Stomach smooth muscle (tissue), 2 donors: ENCODE measurements around the gene SNX5.
A peak's percentile ranks its signal among the peaks of the same experiment; 100 is the strongest.

Source experiments
- H3K27ac ChIP-seq: one replicate; pipeline ENCODE4 v1.7.0; 2013; ENCODE audit warnings: mild to moderate bottlenecking, low read length, inconsistent platforms
- H3K27me3 ChIP-seq, 2 donors: one replicate each; pipeline ENCODE4 v1.7.0; 2013; ENCODE audit warnings: low read length in 2 of 2; ENCODE audit not compliant: insufficient read depth in 2 of 2, control insufficient read depth in 1 of 2
- H3K36me3 ChIP-seq, 2 donors: one replicate each; pipeline ENCODE4 v1.7.0; 2013; ENCODE audit warnings: low read length in 2 of 2; ENCODE audit not compliant: control insufficient read depth in 2 of 2, insufficient read depth in 2 of 2
- H3K4me1 ChIP-seq: one replicate; pipeline ENCODE4 v1.7.0; 2013; ENCODE audit warnings: low read length; ENCODE audit not compliant: control insufficient read depth, insufficient read depth
- H3K4me3 ChIP-seq, 2 donors: one replicate each; pipeline ENCODE4 v1.7.0; 2013; ENCODE audit warnings: low read length in 2 of 2
- H3K9ac ChIP-seq, 2 donors: one replicate each; pipeline ENCODE4 v1.7.0; 2013; ENCODE audit warnings: low read length in 2 of 2, mild to moderate bottlenecking in 1 of 2
- H3K9me3 ChIP-seq, 2 donors: one replicate each; pipeline ENCODE4 v1.7.0; 2013; ENCODE audit warnings: low read length in 2 of 2; ENCODE audit not compliant: control insufficient read depth in 2 of 2
- donor health status: healthy.
- donor health status: Pancreatic carcinoma.

Gene SNX5

DNA sequence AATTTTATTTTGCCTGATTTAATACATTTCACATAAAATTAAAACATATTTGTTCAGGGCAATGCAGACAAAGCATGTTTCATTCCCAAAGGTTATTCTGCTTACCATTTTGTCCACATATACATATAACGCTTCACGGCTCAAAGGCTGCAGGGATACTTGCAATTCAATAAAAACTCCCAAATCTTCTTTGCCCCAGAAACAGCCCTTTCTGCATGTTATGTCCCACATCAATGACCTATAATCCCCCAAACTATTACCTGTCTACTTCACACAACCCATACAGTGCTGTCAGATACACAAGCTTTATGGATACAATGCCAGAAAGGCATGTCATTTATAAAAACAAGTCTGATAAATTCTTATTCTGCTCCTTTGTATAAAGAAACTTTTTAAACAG is 20.2 kb downstream of the SNX5 start:
- Histone ChIP-seq H3K9ac (no peak overlapping the region), H3K36me3 (peaks cover 57 to 70% of the 10 kb centered on the region in 2 donors), H3K27ac (no peak overlapping the region), H3K27me3 (no peaks in the 10 kb centered on the region), H3K4me3 (no peak overlapping the region), H3K4me1 (no peaks in the 10 kb centered on the region), H3K9me3 (no peaks in the 10 kb centered on the region)

GRCh38 chr20:17947474-17947815 is 21.1 kb downstream of the SNX5 start:
- no peak overlapping the region for H3K9ac ChIP-seq
- no peaks in the 10 kb centered on the region for H3K4me1 ChIP-seq
- no peaks in the 10 kb centered on the region for H3K27me3 ChIP-seq
- H3K4me3 ChIP-seq = no peak overlapping the region
- no peak overlapping the region for H3K27ac ChIP-seq
- no peaks in the 10 kb centered on the region for H3K9me3 ChIP-seq
- H3K36me3 ChIP-seq = peaks cover 54 to 72% of the 10 kb centered on the region in 2 donors

DNA sequence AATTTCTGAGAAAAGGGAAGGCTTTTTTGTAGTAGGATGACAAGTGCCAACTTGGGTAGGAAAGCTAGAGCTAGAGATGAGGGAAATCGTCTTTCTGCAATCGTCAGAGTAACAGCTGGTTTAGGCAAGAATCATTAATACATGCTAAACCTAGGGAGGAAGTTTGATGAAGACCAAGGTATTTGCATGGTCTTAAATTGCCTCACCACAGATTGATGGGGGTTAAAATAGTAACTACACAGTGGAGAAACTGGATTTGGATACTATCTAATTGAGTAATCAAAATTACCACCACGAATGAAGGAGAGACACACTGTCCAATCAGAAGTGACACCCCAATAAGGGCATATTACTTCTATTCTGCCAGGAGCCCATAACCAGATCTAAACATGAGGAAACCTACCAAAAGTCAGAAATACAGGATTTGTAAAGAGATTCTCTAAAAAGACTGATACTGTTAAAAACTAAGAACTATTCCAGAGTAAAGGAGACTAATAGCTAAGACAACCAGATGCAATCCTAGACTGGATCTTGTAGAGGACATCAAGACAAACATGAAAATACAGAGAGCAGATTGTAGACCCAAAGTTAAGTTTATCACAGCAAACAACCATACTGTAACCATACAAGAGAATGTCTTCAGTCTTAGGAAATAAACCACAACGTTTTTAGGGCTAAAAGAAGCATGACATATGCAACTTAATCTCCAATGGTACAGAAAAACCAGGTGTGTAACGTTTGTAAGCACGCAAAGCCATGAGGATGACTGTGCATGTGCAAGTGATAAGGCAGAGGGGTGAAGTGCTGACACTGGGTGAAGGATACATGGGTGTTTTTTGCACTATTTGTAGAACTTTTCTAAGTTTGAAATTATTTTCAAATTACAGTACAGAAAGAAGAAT is 21.8 kb downstream of the SNX5 start:
- Histone ChIP-seq H3K4me3 (no peak overlapping the region), H3K36me3 (peaks cover 57 to 76% of the 10 kb centered on the region in 2 donors), H3K27me3 (no peaks in the 10 kb centered on the region), H3K9me3 (no peaks in the 10 kb centered on the region), H3K9ac (no peak overlapping the region), H3K4me1 (no peaks in the 10 kb centered on the region), H3K27ac (no peak overlapping the region)

GRCh38 chr20:17946040-17946439 is 22.6 kb downstream of the SNX5 start:
- H3K36me3 ChIP-seq = peaks cover 61 to 77% of the 10 kb centered on the region in 2 donors

DNA sequence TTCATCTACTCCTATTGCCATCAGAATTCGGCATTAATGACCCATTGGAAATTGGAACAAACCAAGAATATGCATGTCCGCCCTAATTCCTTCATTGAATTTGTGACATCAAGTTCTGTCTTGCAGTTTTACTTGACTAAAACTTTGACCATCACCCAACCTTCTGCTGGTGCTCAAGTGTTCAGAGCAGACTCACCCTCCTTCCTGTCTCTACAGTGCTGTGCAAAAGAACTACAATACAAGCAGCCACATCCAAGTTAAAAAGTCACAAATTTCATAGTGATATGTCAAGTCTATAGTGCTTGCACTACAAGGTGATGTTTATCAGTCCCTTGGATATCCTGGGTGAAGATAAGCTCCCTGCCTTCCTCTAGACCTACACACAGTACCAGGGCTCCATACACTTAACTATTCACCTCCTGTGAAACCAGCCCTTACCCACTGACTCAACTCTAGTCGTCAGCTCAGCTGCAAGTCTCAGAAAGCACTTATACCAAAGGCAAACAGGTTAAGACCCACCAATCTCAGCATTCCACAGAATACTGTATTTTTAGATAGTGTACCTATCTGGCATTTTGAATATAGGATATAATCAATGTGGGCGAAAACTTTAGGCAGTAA is 23.6 kb downstream of the SNX5 start:
- Histone ChIP-seq H3K4me3 (no peak overlapping the region), H3K27ac (no peak overlapping the region), H3K27me3 (no peaks in the 10 kb centered on the region), H3K4me1 (peaks cover under 1% of the 10 kb centered on the region), H3K36me3 (peaks cover 58 to 71% of the 10 kb centered on the region in 2 donors), H3K9me3 (no peaks in the 10 kb centered on the region), H3K9ac (no peak overlapping the region)

More at GRCh38 chr20:17946040-17946439, 22.6 kb downstream of the SNX5 start:
- Histone ChIP-seq H3K27ac (no peak overlapping the region), H3K4me1 (no peaks in the 10 kb centered on the region), H3K9me3 (no peaks in the 10 kb centered on the region), H3K4me3 (no peak overlapping the region), H3K9ac (no peak overlapping the region), H3K27me3 (no peaks in the 10 kb centered on the region)

GRCh38 chr20:17943343-17943742 is 25.3 kb downstream of the SNX5 start:
- no peak overlapping the region for H3K9ac ChIP-seq
- H3K27ac ChIP-seq = no peak overlapping the region
- no peaks in the 10 kb centered on the region for H3K27me3 ChIP-seq
- H3K4me1 ChIP-seq = peaks cover 15% of the 10 kb centered on the region
- no peak overlapping the region for H3K4me3 ChIP-seq
- no peaks in the 10 kb centered on the region for H3K9me3 ChIP-seq
- peaks cover 44 to 57% of the 10 kb centered on the region in 2 donors for H3K36me3 ChIP-seq

GRCh38 chr20:17941826-17942196 is 26.8 kb downstream of the SNX5 start:
- Histone ChIP-seq H3K36me3 (peaks cover 35 to 48% of the 10 kb centered on the region in 2 donors), H3K4me3 (no peak overlapping the region), H3K4me1 (peaks cover 31% of the 10 kb centered on the region), H3K27me3 (no peaks in the 10 kb centered on the region), H3K9me3 (no peaks in the 10 kb centered on the region), H3K27ac (no peak overlapping the region), H3K9ac (no peak overlapping the region)

DNA sequence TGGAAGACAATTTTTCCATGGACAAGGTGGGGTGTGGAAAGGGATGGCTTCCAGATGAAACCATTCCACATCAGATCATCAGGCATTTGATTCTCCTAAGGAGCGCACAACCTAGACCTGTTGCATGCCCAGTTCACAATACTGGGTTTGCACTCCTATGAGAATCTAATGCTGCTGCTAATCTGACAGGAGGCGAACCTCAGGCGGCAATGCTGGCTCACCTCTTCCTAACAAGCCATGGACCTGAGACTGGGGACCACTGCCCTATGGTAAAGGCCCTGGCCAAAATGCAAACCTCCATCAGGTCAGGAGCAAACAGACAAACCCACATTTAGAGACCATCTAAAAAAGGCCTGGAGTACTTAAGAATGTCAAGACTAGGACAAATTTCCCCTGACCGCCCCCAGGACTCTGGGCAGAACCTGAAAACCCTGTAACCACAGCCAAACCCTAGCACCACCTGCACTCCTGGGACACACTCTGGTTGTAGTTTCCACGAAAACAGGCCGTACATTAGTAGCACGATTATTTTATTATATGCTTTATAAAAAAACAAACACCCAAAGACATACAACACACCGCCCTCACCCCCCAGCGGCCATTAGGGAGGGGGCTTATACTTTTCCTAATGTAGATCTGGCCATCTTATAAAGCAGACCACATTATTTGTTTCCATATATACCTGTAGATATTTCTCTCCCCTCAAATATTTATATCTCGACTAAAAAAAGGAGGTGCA is 27.3 kb downstream of the SNX5 start:
- Histone ChIP-seq H3K27ac (no peak overlapping the region), H3K4me1 (peaks cover 36% of the 10 kb centered on the region), H3K9ac (no peak overlapping the region), H3K27me3 (no peaks in the 10 kb centered on the region), H3K4me3 (no peak overlapping the region), H3K36me3 (peaks cover 30 to 43% of the 10 kb centered on the region in 2 donors), H3K9me3 (no peaks in the 10 kb centered on the region)

DNA sequence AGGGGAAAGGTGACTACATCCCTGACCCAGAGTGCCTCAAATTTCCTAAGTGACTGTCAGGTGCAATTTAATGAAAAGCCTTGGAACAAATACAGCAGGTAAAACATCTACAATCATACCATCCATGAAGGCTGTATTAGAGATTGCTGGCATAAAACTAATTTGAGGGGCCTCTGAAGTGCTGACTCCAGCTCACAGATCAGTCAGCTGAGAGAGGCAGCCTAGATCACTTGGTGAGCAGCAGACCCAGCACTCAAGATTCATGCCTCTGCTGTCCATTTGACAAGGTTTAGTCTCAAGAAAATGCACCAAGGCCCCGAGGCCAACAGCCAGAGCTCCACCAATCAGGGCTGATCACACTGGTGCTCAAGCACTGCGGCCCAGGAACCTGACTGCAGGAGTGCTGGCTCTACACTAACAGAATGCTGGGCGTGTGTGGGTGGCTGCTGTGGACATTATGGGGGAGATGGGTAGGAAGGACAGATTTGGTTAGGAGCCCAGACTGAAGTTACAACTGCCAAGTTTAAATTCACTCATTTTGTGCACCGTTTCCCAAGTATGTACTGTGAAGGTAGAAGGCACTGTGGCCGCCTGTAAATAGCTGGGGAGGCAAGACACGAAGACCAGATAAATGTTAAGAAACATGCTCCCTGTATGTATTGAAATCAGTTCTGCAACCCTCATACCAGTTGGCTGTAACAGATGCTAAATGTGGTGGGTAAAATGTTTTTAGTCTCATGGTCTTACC is 28.2 kb downstream of the SNX5 start:
- Histone ChIP-seq H3K36me3 (peaks cover 23 to 34% of the 10 kb centered on the region in 2 donors), H3K4me1 (peaks cover 41% of the 10 kb centered on the region), H3K27ac (no peak overlapping the region), H3K27me3 (no peaks in the 10 kb centered on the region), H3K9me3 (no peaks in the 10 kb centered on the region), H3K9ac (no peak overlapping the region), H3K4me3 (no peak overlapping the region)

- Histone ChIP-seq H3K27ac (no peak overlapping the region), H3K27me3 (no peaks in the 10 kb centered on the region), H3K36me3 (peaks cover 17 to 28% of the 10 kb centered on the region in 2 donors), H3K4me1 (peaks cover 41% of the 10 kb centered on the region), H3K9ac (no peak overlapping the region), H3K4me3 (peak overlapping the region in 1 of 2 donors; percentile 35), H3K9me3 (no peaks in the 10 kb centered on the region)
These were observed 28.9 kb downstream of the SNX5 start for GRCh38 chr20:17939622-17940223.
